A673 (cell line): ENCODE data around the gene MAML2.

Source experiments
- EZH2 ChIP-seq: fragments of 200-600 bp; sonication (generic); IDR thresholded peaks from 2 replicates; pipeline ENCODE4 v1.6.1; 2017; ENCODE audit warnings: borderline replicate concordance, low read depth, mild to moderate bottlenecking, mixed read lengths, antibody characterized with exemption, low read length; ENCODE audit not compliant: poor library complexity, severe bottlenecking
- TF ChIP-seq, protein P1 (sequence below): fragments of 300-800, 200-600 bp; sonication (generic); conservative IDR thresholded peaks from 2 replicates; pipeline ENCODE4 v1.5.1; 2017; ENCODE audit warnings: low read depth, mild to moderate bottlenecking, antibody characterized with exemption, low read length, moderate library complexity, mixed read lengths

DNA sequence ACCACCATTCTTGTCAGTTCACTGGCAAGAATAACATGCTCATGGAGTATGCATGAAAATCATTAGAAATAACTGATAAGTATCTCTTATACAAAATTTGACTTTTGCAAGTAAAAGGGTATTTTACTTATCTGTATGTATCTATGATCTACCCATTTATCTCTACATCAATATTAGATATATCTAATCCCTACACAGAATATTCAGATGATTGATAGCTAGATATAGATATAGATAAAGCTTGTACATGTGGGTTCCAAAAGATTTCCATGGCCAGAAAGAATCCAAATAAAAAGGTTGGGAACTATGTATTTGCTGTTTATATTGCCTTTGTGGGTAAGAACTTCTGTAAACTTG, 185.5 kb downstream of the MAML2 start:
- TF ChIP-seq, protein P1, sequence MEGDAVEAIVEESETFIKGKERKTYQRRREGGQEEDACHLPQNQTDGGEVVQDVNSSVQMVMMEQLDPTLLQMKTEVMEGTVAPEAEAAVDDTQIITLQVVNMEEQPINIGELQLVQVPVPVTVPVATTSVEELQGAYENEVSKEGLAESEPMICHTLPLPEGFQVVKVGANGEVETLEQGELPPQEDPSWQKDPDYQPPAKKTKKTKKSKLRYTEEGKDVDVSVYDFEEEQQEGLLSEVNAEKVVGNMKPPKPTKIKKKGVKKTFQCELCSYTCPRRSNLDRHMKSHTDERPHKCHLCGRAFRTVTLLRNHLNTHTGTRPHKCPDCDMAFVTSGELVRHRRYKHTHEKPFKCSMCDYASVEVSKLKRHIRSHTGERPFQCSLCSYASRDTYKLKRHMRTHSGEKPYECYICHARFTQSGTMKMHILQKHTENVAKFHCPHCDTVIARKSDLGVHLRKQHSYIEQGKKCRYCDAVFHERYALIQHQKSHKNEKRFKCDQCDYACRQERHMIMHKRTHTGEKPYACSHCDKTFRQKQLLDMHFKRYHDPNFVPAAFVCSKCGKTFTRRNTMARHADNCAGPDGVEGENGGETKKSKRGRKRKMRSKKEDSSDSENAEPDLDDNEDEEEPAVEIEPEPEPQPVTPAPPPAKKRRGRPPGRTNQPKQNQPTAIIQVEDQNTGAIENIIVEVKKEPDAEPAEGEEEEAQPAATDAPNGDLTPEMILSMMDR, result no peak
- TF ChIP-seq EZH2, result no peak
